Stimulated activated CD4-positive, alpha-beta T cell treated with anti-CD3 and anti-CD28 coated beads, Interleukin-15, amount 100 ng/mL, for 1 hour (primary cell): ENCODE data around the gene IQGAP3.
A peak's percentile ranks its signal among the peaks of the same experiment; 100 is the strongest.
"Not testable (repeated sequence)": the region's sequence is repeated elsewhere in the genome, so short reads cannot be mapped to it uniquely, and the experiment has no call there.

ENCODE experiments used
- DNase-seq, 2 donors: peaks; one replicate each; pipeline ENCODE4 v3.0.0-alpha.2; 2020; ENCODE audit warnings: low read depth in 1 of 2, low spot score in 1 of 2

IQGAP3 gene

DNA sequence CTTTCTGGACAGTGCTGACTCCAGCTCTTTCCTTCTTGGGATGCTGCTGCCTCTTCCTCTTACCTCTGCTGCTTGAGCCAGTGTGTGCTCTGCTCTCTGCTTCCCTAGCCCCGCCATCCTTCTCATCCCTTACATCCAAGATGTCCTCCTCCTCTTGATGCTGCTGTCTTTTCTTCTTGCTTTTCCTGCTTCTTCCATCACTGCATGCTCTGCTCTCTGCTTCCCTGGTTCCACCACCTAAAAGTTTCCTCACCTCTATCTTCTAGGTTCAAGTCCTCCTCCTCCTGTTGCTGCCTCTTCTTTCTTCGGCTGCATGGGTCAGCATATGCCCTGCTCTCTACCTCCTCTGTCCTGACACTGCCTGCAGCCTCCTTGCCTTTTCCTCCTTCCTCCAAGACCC lies 22.7 kb upstream of the IQGAP3 start:
- DNase-seq = no peak

DNA sequence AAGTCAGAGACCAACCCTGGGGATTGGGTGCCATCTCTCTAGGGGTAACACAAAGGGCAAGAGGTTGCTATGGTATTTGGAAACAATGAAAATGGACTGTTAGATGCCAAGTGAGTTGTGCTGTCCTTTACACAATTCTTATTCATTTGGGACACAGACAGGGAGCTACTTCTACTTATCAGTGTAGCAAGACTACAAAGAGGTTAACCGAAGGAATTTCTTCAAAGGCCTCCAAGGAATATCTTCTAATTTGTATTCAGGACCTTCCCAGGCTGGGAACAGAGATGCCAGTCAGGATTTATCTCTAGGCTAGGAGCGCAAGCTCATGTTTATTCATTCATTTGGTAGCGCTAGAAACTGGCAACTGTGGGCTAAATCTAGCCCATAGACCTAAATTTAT lies 21.8 kb upstream of the IQGAP3 start:
- DNase-seq = no peak

DNA sequence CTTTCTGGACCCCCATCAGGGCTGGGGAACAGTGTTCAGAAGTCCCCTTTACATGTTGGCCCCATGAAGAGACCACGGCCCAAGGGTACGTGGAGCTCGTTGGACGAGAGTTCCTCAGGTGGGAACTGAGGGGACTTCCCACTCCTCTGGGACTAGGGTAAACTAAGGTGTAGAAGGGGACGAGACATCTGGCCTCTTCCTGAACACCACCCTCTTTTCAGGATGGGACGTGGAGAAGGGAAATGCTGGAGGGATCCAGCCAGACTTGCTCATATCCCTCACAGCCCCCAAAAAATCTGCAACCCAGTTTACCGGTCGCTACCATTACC lies 21.3 kb upstream of the IQGAP3 start:
- no peak for DNase-seq

DNA sequence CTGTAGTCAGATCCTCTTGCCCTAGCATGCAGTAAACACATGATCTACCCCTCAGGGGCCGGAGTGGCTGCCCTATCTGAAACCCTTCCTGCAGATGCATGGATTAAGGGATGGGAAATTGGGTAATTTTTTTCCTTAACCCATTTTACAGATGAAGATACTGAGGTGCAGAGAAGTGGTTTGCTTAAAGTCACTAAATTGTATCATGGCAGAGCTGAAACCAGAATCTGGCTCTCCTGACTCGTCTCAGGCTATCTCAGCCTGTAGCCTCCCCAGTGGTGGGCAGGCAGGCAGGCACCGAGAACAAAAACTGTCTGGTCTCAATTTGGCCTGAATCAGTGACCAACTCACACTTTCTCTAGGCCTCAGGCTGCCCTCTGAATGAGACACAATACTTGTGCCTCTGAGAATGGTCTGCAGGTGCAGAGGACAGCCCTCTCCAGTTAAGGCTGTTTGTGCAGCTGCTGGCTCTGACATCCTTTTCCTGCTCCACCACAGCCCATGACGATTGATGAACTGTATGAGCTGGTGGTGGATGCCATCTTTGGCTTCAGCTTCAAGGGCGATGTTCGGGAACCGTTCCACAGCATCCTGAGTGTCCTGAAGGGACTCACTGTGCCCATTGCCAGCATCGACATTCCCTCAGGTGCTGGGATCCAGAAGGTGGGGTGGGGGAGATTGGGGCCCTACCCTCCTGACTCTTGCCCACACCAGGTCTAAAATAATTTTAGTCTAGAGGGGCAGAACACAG lies 20.7 kb upstream of the IQGAP3 start:
- no peak for DNase-seq

DNA sequence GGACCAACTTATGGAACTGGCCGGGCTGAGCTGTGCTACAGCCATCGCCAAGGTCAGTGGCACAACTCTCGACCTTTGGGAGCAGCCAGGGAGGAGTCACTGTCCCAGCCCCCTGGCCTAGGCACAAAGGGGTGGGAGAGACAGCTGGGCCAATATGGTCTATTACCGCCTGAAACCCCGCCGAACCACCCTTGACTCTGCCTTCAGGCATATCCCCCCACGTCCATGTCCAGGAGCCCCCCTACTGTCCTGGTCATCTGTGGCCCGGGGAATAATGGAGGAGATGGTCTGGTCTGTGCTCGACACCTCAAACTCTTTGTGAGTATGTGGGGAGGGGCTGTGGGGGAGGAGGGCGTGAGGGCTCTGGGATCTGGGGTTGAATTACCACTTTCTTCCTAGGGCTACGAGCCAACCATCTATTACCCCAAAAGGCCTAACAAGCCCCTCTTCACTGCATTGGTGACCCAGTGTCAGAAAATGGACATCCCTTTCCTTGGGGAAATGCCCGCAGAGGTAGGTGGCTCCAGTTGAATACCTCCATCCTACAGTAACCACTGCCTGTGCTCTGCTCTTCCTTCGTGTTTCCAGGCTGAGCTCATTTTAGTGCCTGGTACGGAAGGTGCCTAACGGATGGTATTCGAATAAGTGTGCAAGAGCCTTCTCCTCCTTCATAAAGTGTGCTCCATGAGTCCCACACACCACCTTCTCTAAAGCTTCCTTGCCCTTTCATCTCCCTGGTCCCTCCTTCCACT lies 20.0 kb upstream of the IQGAP3 start:
- DNase-seq = no peak

DNA sequence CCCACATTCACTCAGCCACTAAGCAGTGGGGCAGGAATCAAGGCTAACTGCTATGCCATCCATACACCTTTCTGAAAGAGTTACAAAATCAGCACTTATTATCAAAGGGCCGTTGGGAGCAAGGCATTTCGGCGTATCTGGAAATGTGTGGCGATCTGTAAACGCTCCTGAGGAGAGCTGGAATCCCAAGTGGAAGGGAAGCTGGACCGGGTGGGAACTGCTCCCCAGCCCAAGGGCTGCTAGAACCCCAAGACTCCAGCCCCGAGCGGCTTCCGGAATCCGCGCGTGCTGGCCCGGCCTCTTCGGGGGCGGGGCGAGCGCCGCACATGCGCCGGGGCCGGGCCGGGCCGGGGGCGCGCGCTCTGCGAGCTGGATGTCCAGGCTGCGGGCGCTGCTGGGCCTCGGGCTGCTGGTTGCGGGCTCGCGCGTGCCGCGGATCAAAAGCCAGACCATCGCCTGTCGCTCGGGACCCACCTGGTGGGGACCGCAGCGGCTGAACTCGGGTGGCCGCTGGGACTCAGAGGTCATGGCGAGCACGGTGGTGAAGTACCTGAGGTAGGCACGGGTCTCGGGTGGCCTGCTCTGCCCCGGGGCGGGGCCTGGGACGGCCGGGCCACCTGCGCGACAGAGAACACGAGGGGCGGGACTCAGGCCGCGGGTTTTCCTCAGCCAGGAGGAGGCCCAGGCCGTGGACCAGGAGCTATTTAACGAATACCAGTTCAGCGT lies 19.2 kb upstream of the IQGAP3 start, which contains the start of gene NAXE:
Gene NAXE, plus strand, starts transcription at position 345 of the 726 bp plus-strand sequence. Its CDS starts 29 bp downstream, at position 374.
- DNase-seq = peak; percentile 47 to 66

DNA sequence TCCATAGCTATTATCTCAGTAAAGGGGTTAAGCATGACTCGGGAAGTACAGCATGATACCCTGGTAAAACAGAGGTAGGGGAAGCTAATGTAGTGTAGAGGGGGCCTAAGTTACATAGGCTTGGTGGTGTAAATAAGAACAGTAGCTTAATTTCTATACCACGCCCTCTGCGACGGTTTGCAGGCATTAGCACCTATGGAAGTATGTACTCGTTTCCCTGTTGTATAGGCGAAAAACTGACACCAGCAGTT lies 18.7 kb upstream of the IQGAP3 start:
- DNase-seq = no peak

GRCh38 chr1:156590326-156591180 lies 18.2 kb upstream of the IQGAP3 start:
- DNase-seq = no peak

- no peak for DNase-seq
Measured at GRCh38 chr1:156589546-156589945, 17.2 kb upstream of the IQGAP3 start.

GRCh38 chr1:156587927-156588326 lies 15.6 kb upstream of the IQGAP3 start:
- DNase-seq = not testable (repeated sequence)

DNA sequence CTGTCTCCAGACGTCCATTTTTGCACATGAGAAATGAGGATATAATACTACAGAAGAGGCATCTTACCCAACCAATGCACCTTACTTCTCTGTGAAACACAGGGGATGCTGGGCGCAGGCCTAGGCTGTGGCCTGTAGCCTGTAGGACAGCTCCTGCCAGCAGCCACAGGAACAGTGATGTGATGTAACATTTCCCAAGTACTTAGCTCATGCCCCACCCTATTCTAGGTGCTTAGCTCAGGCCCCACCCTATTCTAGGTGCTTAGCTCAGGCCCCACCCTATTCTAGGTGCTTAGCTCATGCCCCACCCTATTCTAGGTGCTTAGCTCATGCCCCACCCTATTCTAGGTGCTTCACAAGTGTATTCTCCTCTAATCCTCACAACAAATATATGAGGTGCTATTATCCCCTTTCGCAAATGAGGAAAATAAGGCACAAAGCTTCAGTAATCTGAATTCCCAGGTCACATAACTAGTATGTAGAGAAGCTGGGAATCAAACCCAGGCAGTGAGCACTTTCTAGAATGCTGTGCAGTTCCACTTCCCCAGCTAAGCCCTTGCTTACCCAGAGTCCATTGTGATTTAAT lies 14.6 kb upstream of the IQGAP3 start:
- DNase-seq = no peak

GRCh38 chr1:156586323-156586722 lies 14.0 kb upstream of the IQGAP3 start:
- no peak for DNase-seq

- DNase-seq = no peak
Measured at GRCh38 chr1:156584813-156585212, 12.4 kb upstream of the IQGAP3 start.

DNA sequence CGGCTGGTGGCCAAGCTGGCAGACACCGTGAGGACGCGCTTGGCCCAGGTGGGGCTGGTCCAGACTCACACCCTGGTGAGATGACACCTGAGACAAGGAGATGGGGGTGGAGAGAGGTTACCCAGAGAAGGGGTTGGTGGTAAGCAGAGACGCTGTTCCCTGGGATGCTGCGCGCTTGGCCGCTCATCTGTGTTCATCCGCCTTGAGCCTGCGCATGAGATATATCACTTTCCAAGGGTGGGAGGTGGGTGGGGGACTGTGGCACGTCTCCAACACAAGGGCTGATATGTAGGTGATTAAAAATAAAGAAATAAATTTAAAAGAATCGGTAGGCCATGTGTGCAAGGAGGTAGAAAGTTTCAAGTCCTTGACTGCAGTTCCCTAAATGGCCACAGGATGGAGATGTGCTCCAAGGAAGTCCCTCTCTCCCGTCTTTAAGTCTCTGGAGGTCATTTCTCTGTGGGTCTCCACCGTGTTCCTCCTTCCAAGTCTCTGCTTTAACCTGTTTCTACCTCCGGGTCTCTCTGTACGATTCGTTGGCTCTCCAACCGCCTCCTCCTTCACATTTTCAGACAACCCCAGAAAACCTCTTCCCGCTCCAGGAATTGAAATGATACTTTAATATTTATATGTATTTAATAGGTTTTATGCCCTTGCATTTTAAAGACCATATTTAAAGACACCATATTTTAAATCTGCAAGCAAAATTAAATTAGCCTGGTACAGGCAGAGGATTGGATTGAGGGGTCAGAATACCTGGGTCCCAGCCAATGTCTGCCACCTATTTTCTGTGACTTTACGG lies 11.7 kb upstream of the IQGAP3 start:
- peak; percentile 29 to 35 for DNase-seq

GRCh38 chr1:156582388-156583017 lies 10.1 kb upstream of the IQGAP3 start:
- DNase-seq = no peak

- DNase-seq = no peak
Measured at GRCh38 chr1:156581661-156582387, 9.5 kb upstream of the IQGAP3 start.

- DNase-seq = no peak
Measured at GRCh38 chr1:156579472-156579871, 7.1 kb upstream of the IQGAP3 start, which contains the start of gene TTC24. TTC24 (plus strand) TSS chr1:156579723; CDS start chr1:156581365, 1,642 bp downstream.

- no peak for DNase-seq
Measured at GRCh38 chr1:156578055-156578454, 5.7 kb upstream of the IQGAP3 start.

- DNase-seq = no peak
Measured at GRCh38 chr1:156577550-156577949, 5.2 kb upstream of the IQGAP3 start.
